K562 (cell line): Measurements from ENCODE around the gene ARSK. TPM values are rescaled to one million over a fixed set of nuclear protein-coding genes. Genes with fewer than 3 reads are reported as not detected.

Experiments
- ATAC-seq: fragments of 200-7000 bp; cut with Tn5 transposase; 3 replicates; pipeline ENCODE4 v1.9.1; 2020; ENCODE audit warnings: moderate library complexity
- BruUV-seq: library from RNA; stranded (reverse); fragments of 400-500 nt; replicated peaks from 2 replicates; lab custom pipeline; 2021; lab: Mats Ljungman, UMichigan
- CTCF ChIA-PET: fragments of 300-600 bp; formaldehyde crosslinking; extraction: SDS; loops from one replicate; lab custom pipeline; 2021; ENCODE audit warnings: low intra/inter-chr PET ratio; lab: Yijun Ruan, JAX
- POLR2A ChIA-PET: fragments of 300-600, 350-650 bp; sonication (Branson Sonifier 250); formaldehyde crosslinking; extraction: SDS; loops from one replicate; lab custom pipeline; 2021; ENCODE audit warnings: antibody characterized with exemption, inconsistent platforms; lab: Yijun Ruan, JAX
- DNase-seq, 4 experiments: peaks; one replicate each; pipeline versions ENCODE4 v3.0.0 to v3.0.0-alpha.2; 2011 to 2018; ENCODE audit warnings: low spot score in 3 of 4, mixed read lengths in 3 of 4; ENCODE audit errors: extremely low read depth in 1 of 4
- FAIRE-seq: peaks from 2 replicates; lab custom pipeline; 2011; peaks lifted over from hg19 to GRCh38; lab: Jason Lieb, UNC
- H2AFZ ChIP-seq: 2 replicates; pipeline ENCODE4 v1.6.0; 2011; ENCODE audit warnings: low read depth, low read length, control low read depth, inconsistent platforms
- H3K27ac ChIP-seq: fragments of 200-600 bp; 3 replicates; pipeline ENCODE4 v1.8.0; 2011; ENCODE audit warnings: low read depth, mild to moderate bottlenecking, control low read depth, inconsistent platforms, low read length, moderate library complexity, mixed read lengths; ENCODE audit errors: extremely low read depth
- H3K27me3 ChIP-seq, 2 experiments: fragments of 300-600 bp in 1 of 2; 2 replicates in 1 of 2; 3 replicates in 1 of 2; pipeline versions ENCODE4 v1.6.0 to v1.8.0; 2011; ENCODE audit warnings: inconsistent platforms in 2 of 2, low read length in 2 of 2, mild to moderate bottlenecking in 1 of 2, mixed read lengths in 1 of 2, moderate library complexity in 1 of 2; ENCODE audit not compliant: control insufficient read depth in 2 of 2, insufficient read depth in 2 of 2
- H3K36me3 ChIP-seq: fragments of 300-600 bp; 3 replicates; pipeline ENCODE4 v1.8.0; 2011; ENCODE audit warnings: mild to moderate bottlenecking, low read length, inconsistent platforms; ENCODE audit not compliant: control insufficient read depth, insufficient read depth
- H3K4me1 ChIP-seq, 2 experiments: fragments of 200-600 bp in 1 of 2; replicated peaks in 1 of 2; 2 replicates in 1 of 2; 3 replicates in 1 of 2; pipeline versions ENCODE4 v1.5.1 to v1.8.0; 2011; ENCODE audit warnings: inconsistent platforms in 2 of 2, low read length in 2 of 2, mild to moderate bottlenecking in 1 of 2, mixed read lengths in 1 of 2, moderate library complexity in 1 of 2; ENCODE audit not compliant: control insufficient read depth in 2 of 2, insufficient read depth in 2 of 2
- H3K4me2 ChIP-seq: 2 replicates; pipeline ENCODE4 v1.6.1; 2011; ENCODE audit warnings: low read length, control low read depth, inconsistent platforms, mixed read lengths; ENCODE audit not compliant: insufficient read depth
- H3K4me3 ChIP-seq: fragments of 200-600 bp; sonication (generic), shearing (Covaris generic); 2 replicates; pipeline ENCODE4 v1.5.1; 2016; ENCODE audit warnings: control low read depth, inconsistent platforms
- H3K79me2 ChIP-seq: fragments of 200-600 bp; 3 replicates; pipeline ENCODE4 v1.8.0; 2011; ENCODE audit warnings: low read length, inconsistent platforms; ENCODE audit not compliant: control insufficient read depth, insufficient read depth
- H3K9ac ChIP-seq, 2 experiments: 2 replicates each; pipeline versions ENCODE4 v1.6.0 to v1.6.1; 2011; ENCODE audit warnings: low read depth in 2 of 2, low read length in 2 of 2, control low read depth in 1 of 2, inconsistent platforms in 1 of 2, mild to moderate bottlenecking in 1 of 2, mixed read lengths in 1 of 2; ENCODE audit not compliant: insufficient read depth in 1 of 2
- H3K9me1 ChIP-seq: one replicate; pipeline ENCODE4 v1.6.0; 2011; ENCODE audit warnings: inconsistent platforms, mild to moderate bottlenecking, low read length, moderate library complexity; ENCODE audit not compliant: control insufficient read depth, insufficient read depth
- H3K9me3 ChIP-seq: replicated peaks from 2 replicates; pipeline ENCODE4 v1.5.1; 2011; ENCODE audit warnings: low read depth, low read length, inconsistent platforms; ENCODE audit not compliant: control insufficient read depth, insufficient read depth
- H4K20me1 ChIP-seq: replicated peaks from 2 replicates; pipeline ENCODE4 v1.6.1; 2011; ENCODE audit warnings: low read length, inconsistent platforms, mixed read lengths; ENCODE audit not compliant: control insufficient read depth, insufficient read depth
- DDX20 ChIP-seq: fragments of 450-650 bp; IDR thresholded peaks from 2 replicates; pipeline ENCODE4 v1.6.1; 2016; ENCODE audit warnings: missing genetic modification characterization, low read depth, mild to moderate bottlenecking, missing compliant biosample characterization, moderate library complexity
- MCM5 ChIP-seq: fragments of 450-650 bp; IDR thresholded peaks from 2 replicates; pipeline ENCODE4 v1.6.1; 2016; ENCODE audit warnings: low read depth
- SMARCC2 ChIP-seq: fragments of 450-650 bp; IDR thresholded peaks from 2 replicates; pipeline ENCODE4 v1.6.1; 2017; ENCODE audit warnings: antibody characterized with exemption, moderate library complexity, mild to moderate bottlenecking, low read depth
- TCFL5 ChIP-seq: fragments of 250-450 bp; sonication (Bioruptor Pico); conservative IDR thresholded peaks from 2 replicates; pipeline ENCODE4 v1.6.1; 2021; ENCODE audit warnings: mild to moderate bottlenecking, moderate library complexity, matching md5 sums
- TRIM28 ChIP-seq: fragments of 450-650 bp; IDR thresholded peaks from 2 replicates; pipeline ENCODE4 v1.6.1; 2017
- ZNF586 ChIP-seq: fragments of 450-650 bp; formaldehyde crosslinking; conservative IDR thresholded peaks from 2 replicates; pipeline ENCODE4 v1.4.0; 2020; ENCODE audit warnings: mild to moderate bottlenecking, moderate library complexity
- WGBS: fragments of 100-300 bp; shearing (Covaris generic); methylation state at CpG from one replicate; pipeline ENCODE4 v1.1.6; 2016; ENCODE audit warnings: low coverage, mixed read lengths; ENCODE audit not compliant: insufficient coverage; ENCODE audit errors: missing lambda C conversion rate; 5-methylcytosine and 5-hydroxymethylcytosine counted together
- in situ Hi-C: fragments of 300-500 bp; cut with MboI; formaldehyde crosslinking; loops from 4 replicates; pipeline ENCODE4 v1.15.0; 2018; ENCODE audit warnings: inconsistent platforms, mixed read lengths
- intact Hi-C: fragments of 100-400 bp; cut with micrococcal nuclease; formaldehyde crosslinking; loops from 2 replicates; pipeline ENCODE4 v1.14.2; 2022
- polyA plus RNA-seq, 8 experiments: library from polyadenylated mRNA; depleted of rRNA in 4 of 8; stranded (reverse) in 5 of 8; unstranded in 3 of 8; fragments of >200 nt; fragmentation: Nextera tagmentation in 2 of 8; fragmentation: Illumina TruSeq in 1 of 8; extraction: Ambion mirVana in 2 of 8; extraction: Trizol in 1 of 8; gene quantifications; 2 replicates each; pipeline versions ENCODE4 v1.2.1 to v1.2.3, GENCODE V29; 2011 to 2014; ENCODE audit warnings: inconsistent platforms in 1 of 8, missing spikeins in 1 of 8
- total RNA-seq, 7 experiments: library from RNA; depleted of rRNA in 6 of 7; stranded (reverse); fragments of >200 nt in 6 of 7; fragmentation: Illumina TruSeq in 2 of 7; extraction: Trizol in 2 of 7; gene quantifications; 2 replicates each; pipeline versions ENCODE4 v1.2.1 to v1.2.3, GENCODE V29; 2011 to 2021; ENCODE audit warnings: low replicate concordance in 1 of 7
- TF ChIP-seq, protein P1 (sequence below): fragments of 450-650 bp; formaldehyde crosslinking; IDR thresholded peaks from 2 replicates; pipeline ENCODE4 v1.4.0; 2020; ENCODE audit warnings: mild to moderate bottlenecking, mixed read lengths
- TF ChIP-seq, protein P2 (sequence below): fragments of 450-650 bp; IDR thresholded peaks from 2 replicates; pipeline ENCODE4 v1.6.1; 2017; ENCODE audit warnings: mild to moderate bottlenecking, moderate library complexity
- TF ChIP-seq, protein P3 (sequence below): fragments of 450-650 bp; IDR thresholded peaks from 2 replicates; pipeline ENCODE4 v1.6.1; 2014; ENCODE audit warnings: low read depth, mild to moderate bottlenecking, moderate library complexity, borderline replicate concordance

ARSK gene
- total and polyA plus RNA-seq, 9 of the 15 experiments (the other 6 are each of a cell fraction or from before 2014, with no cell fraction given): 2.7 to 9.4 (median 7.1) TPM

DNA sequence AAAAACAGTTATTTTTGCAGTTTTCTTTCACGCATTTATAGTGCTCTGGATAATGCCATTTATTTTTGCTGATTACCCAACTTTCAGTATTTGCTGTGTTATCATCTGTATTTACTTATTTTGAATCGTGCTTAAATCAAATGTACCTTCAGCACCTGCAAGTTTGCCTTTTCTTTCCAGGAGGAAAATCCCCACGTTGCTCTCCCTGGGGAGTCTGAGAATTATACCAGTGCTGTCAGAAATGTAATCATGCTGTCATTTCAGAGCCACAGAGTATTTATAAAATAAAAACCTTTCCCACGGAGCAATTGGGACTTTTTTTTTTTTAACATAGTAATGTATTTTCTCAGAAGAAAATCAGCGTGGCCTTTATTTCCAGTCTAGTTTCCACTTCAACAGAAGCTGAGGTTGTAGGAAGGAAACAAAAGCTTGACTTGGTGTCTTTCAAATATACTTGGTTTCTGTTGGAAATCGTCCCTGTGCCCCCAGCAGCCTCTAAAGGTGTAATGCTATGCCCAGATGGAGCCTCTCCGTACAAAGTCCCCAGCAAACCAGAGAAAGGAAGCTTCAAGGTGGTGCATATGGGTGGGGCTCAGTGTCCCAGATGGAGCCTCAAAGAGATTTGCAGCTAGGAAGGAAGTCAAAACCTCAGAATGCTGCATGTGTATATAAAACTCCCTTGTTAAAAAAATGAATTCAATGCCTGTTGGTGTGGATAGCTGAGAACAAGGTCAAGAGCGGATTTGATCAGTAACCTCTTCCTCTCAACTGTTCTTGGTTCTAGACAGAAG is 67.1 kb downstream of the ARSK start:
- ATAC-seq (no peak), DNase-seq (no peak), FAIRE-seq (no peak)
- Histone ChIP-seq H3K4me3 (no peak overlapping the region), H3K4me2 (no peak overlapping the region), H3K27ac (no peak overlapping the region), H2AFZ (no peak overlapping the region), H3K4me1 (no peaks in the 10 kb centered on the region), H3K36me3 (no peaks in the 10 kb centered on the region), H3K9ac (no peak overlapping the region), H3K9me3 (no peaks in the 10 kb centered on the region), H3K9me1 (no peaks in the 10 kb centered on the region), H3K27me3 (no peaks in the 10 kb centered on the region), H4K20me1 (no peaks in the 10 kb centered on the region), H3K79me2 (no peaks in the 10 kb centered on the region)
- in situ Hi-C loops (no loop called here), intact Hi-C loops (no loop called here)
- 11% methylated on average over 8 of the region's 8 CpGs for WGBS
- POLR2A ChIA-PET: interaction anchor here (1.0 to 2.3 kb wide), 2 partner anchors 8 to 9 kb away, joined by 3 to 12 read pairs; no protein-coding TSS in a partner anchor
- no TSS peak for BruUV-seq
- CTCF ChIA-PET: no interaction called here
- no peak for TF ChIP-seq TCFL5 (CRISPR knock-in tag)
- no peak for TF ChIP-seq MCM5
- no peak for TF ChIP-seq ZNF586
- TF ChIP-seq, protein P1, sequence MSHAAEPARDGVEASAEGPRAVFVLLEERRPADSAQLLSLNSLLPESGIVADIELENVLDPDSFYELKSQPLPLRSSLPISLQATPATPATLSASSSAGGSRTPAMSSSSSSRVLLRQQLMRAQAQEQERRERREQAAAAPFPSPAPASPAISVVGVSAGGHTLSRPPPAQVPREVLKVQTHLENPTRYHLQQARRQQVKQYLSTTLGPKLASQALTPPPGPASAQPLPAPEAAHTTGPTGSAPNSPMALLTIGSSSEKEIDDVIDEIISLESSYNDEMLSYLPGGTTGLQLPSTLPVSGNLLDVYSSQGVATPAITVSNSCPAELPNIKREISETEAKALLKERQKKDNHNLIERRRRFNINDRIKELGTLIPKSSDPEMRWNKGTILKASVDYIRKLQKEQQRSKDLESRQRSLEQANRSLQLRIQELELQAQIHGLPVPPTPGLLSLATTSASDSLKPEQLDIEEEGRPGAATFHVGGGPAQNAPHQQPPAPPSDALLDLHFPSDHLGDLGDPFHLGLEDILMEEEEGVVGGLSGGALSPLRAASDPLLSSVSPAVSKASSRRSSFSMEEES (CRISPR knock-in tag): no peak
- TF ChIP-seq, protein P2, sequence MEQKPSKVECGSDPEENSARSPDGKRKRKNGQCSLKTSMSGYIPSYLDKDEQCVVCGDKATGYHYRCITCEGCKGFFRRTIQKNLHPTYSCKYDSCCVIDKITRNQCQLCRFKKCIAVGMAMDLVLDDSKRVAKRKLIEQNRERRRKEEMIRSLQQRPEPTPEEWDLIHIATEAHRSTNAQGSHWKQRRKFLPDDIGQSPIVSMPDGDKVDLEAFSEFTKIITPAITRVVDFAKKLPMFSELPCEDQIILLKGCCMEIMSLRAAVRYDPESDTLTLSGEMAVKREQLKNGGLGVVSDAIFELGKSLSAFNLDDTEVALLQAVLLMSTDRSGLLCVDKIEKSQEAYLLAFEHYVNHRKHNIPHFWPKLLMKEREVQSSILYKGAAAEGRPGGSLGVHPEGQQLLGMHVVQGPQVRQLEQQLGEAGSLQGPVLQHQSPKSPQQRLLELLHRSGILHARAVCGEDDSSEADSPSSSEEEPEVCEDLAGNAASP: no peak
- TF ChIP-seq DDX20 (tag): no peak
- TF ChIP-seq SMARCC2: no peak
- TF ChIP-seq, protein P3, sequence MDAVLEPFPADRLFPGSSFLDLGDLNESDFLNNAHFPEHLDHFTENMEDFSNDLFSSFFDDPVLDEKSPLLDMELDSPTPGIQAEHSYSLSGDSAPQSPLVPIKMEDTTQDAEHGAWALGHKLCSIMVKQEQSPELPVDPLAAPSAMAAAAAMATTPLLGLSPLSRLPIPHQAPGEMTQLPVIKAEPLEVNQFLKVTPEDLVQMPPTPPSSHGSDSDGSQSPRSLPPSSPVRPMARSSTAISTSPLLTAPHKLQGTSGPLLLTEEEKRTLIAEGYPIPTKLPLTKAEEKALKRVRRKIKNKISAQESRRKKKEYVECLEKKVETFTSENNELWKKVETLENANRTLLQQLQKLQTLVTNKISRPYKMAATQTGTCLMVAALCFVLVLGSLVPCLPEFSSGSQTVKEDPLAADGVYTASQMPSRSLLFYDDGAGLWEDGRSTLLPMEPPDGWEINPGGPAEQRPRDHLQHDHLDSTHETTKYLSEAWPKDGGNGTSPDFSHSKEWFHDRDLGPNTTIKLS: no peak
- TF ChIP-seq TRIM28: no peak
